Body of pancreas (tissue), 4 donors: ENCODE results near the gene TXNL4B.

Source experiments
- CTCF ChIP-seq, 7 experiments: fragments of 450-650 bp in 4 of 7; fragments of 200-600 bp in 3 of 7; sonication (generic) in 3 of 7; IDR thresholded peaks; one replicate each; pipeline ENCODE4 v1.5.1; 2016 to 2019; ENCODE audit warnings: antibody characterized with exemption in 7 of 7
- POLR2A ChIP-seq, 3 donors: fragments of 450-650 bp; IDR thresholded peaks; one replicate each; pipeline ENCODE4 v1.6.1; 2016; ENCODE audit warnings: antibody characterized with exemption in 3 of 3, mild to moderate bottlenecking in 2 of 3

DNA sequence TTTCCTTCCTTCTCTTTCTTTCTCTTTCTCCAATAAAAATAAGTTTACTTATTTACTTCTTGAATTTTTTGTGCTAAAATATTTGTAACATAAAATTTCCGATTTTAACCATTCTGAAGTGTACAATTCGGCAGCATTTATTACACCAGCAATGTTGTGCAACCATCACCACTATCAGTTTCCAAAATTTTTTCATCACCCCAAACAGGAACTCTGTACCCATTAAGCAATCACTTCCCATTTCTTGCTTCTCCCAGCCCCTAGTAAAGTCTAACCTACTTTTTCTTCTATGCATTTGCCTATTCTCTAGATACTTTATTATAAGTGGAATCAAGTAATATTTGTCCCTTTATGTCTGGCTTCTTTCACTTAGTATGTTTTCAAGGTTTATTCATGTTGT is 41.6 kb downstream of the TXNL4B start:
- no peak for TF ChIP-seq CTCF (IDR thresholded peaks at IDR 0.05)
- TF ChIP-seq POLR2A (IDR thresholded peaks at IDR 0.05), result no peak
